Cardiac muscle cell (in vitro differentiated cells and primary cell): ENCODE measurements around the gene TNFRSF1A. TPM values are rescaled to one million over a fixed set of nuclear protein-coding genes. Genes with fewer than 3 reads are reported as not detected.
"Not testable (repeated sequence)": the region's sequence is repeated elsewhere in the genome, so short reads cannot be mapped to it uniquely, and the experiment has no call there.

Source experiments
- DNase-seq, 2 donors: peaks; one replicate each; pipeline versions ENCODE4 v3.0.0 to v3.0.0-alpha.2; 2010 to 2017; ENCODE audit warnings: low read depth in 1 of 2, low spot score in 1 of 2
- H3K27ac ChIP-seq: fragments of 200-600 bp; sonication (generic); 2 replicates; pipeline ENCODE4 v1.5.1; 2016
- H3K27me3 ChIP-seq: fragments of 200-600 bp; sonication (generic); 2 replicates; pipeline ENCODE4 v1.6.0; 2016; ENCODE audit warnings: control low read depth
- H3K36me3 ChIP-seq: fragments of 200-600 bp; sonication (generic); 2 replicates; pipeline ENCODE4 v1.5.1; 2016; ENCODE audit warnings: control low read depth
- H3K4me1 ChIP-seq: fragments of 200-600 bp; sonication (generic); 2 replicates; pipeline ENCODE4 v1.8.1; 2017; ENCODE audit warnings: low read depth, mild to moderate bottlenecking, mixed run types
- H3K4me3 ChIP-seq: fragments of 200-600 bp; sonication (generic); 2 replicates; pipeline ENCODE4 v1.5.1; 2016; ENCODE audit warnings: mild to moderate bottlenecking
- H3K9me3 ChIP-seq: fragments of 200-600 bp; sonication (generic); 2 replicates; pipeline ENCODE4 v1.5.1; 2017; ENCODE audit warnings: low read depth, mild to moderate bottlenecking, control low read depth
- CTCF ChIP-seq: IDR thresholded peaks from 2 replicates; pipeline ENCODE4 v1.5.1; 2012; ENCODE audit warnings: low read depth, mild to moderate bottlenecking, low read length
- polyA plus RNA-seq: library from polyadenylated mRNA; unstranded; fragments of >200 nt; fragmentation: Nextera tagmentation; extraction: Ambion mirVana; gene quantifications from 2 replicates; pipeline ENCODE4 v1.2.1, GENCODE V29; 2016
- total RNA-seq: library from RNA; depleted of rRNA; stranded (reverse); fragments of >200 nt; gene quantifications from 2 replicates; pipeline ENCODE4 v1.2.3, GENCODE V29; 2016

TNFRSF1A gene
- total and polyA plus RNA-seq, 2 experiments from 2014 or later = 33.3 to 42.3 TPM

GRCh38 chr12:6295094-6295811 lies 46.6 kb downstream of the TNFRSF1A start:
- H3K27ac ChIP-seq = no peak overlapping the region
- peak in 1 of 2 donors; percentile 87 for DNase-seq
- H3K4me3 ChIP-seq = no peak overlapping the region
- no peaks in the 10 kb centered on the region for H3K36me3 ChIP-seq
- H3K9me3 ChIP-seq = no peaks in the 10 kb centered on the region
- TF ChIP-seq CTCF = no peak
- H3K27me3 ChIP-seq = no peaks in the 10 kb centered on the region
- H3K4me1 ChIP-seq = no peaks in the 10 kb centered on the region

DNA sequence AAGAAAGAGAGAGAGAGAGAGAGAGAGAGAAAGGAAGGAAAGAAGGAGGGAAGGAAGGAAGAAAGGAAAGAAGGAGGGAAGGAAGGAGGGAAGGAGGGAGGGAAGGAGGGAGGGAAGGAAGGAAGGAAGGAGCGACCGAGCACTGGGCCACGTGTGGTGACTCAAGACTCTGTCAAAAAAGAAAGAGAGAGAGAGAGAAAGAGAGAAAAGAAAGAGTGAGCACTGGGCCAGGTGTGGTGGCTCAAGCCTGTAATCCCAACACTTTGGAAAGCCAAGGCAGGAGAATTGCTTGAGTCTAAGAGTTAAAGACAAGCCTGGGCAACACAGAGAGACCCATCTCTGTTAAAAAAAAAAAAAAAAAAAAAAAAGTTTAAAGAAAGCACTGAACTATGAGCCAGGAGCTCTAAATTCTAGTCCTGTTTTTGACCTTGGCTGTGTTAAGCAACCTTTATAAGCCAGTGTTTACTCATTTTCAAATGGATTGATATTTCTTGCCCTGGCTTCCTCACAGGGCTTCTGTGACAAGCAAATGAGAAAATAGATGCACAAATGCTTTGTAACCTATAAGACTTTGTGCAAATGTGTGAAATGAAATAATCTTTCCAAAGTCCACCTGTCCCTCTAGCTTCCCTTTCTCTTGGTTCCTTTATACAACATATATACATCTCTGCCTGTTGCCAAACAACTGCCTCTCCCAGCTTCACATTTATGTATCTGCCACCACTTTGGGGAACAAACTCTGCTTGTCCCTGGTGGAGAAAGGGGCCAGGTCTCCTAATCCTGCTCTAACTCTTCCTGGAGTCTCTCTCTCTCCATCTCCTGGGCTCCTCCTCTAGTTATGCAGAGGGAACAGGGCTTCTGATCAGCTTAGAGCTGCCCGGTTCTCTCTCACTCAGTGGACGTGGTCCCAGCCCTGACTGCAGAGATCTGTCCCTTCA lies 47.5 kb downstream of the TNFRSF1A start:
- no peak for DNase-seq
- H3K27ac ChIP-seq = no peak overlapping the region
- H3K4me1 ChIP-seq = no peaks in the 10 kb centered on the region
- no peaks in the 10 kb centered on the region for H3K36me3 ChIP-seq
- no peaks in the 10 kb centered on the region for H3K27me3 ChIP-seq
- H3K9me3 ChIP-seq = no peaks in the 10 kb centered on the region
- TF ChIP-seq CTCF = no peak
- no peak overlapping the region for H3K4me3 ChIP-seq

- no peaks in the 10 kb centered on the region for H3K36me3 ChIP-seq
- no peak overlapping the region for H3K27ac ChIP-seq
- H3K4me3 ChIP-seq = no peak overlapping the region
- TF ChIP-seq CTCF = no peak
- H3K4me1 ChIP-seq = no peaks in the 10 kb centered on the region
- no peaks in the 10 kb centered on the region for H3K27me3 ChIP-seq
- no peaks in the 10 kb centered on the region for H3K9me3 ChIP-seq
- DNase-seq = peak in 1 of 2 donors; percentile 76
Measured at GRCh38 chr12:6292606-6293005, 49.3 kb downstream of the TNFRSF1A start.

- not testable (repeated sequence) for H3K9me3 ChIP-seq, H3K36me3 ChIP-seq, H3K4me3 ChIP-seq, H3K4me1 ChIP-seq, H3K27ac ChIP-seq, DNase-seq, H3K27me3 ChIP-seq
Measured at GRCh38 chr12:6289906-6290305, 52.0 kb downstream of the TNFRSF1A start.

DNA sequence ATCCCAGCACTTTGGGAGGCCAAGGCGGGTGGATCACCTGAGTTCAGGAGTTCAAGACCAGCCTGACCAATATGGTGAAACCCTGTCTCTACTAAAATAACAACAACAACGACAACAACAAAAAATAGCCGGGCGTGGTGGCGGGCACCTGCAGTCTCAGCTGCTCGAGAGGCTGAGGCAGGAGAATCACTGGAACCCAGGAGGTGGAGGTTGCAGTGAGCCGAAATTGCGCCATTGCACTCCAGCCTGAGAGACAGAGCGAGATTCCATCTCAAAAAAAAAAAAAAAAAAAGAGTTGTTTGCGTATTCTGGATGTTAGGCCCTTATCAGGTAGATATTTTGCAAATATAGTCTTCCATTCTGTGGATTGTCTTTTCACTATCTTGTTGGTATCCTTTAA lies 52.8 kb downstream of the TNFRSF1A start:
- H3K27me3 ChIP-seq, H3K4me1 ChIP-seq, H3K9me3 ChIP-seq, DNase-seq, H3K27ac ChIP-seq, H3K36me3 ChIP-seq, H3K4me3 ChIP-seq: not testable (repeated sequence)

DNA sequence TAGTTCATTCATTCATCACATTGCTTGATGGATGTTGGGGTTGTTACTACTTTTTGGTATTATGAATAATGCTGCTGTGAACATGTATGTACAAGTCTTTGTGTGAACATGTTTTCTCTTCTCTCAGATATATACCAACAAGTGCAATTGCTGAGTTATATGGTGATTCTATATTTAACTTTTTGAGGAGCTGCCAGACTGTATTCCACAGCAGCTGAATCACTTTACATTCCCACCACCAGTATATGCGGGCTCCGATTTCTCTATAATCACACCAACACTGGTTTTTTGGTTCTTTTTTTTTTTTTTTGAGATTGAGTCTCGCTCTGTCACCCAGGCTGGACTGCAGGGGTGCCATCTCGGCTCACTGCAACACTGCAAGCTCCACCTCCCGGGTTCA lies 53.6 kb downstream of the TNFRSF1A start:
- Histone ChIP-seq H3K27me3 (no peaks in the 10 kb centered on the region), H3K36me3 (no peaks in the 10 kb centered on the region), H3K4me1 (no peaks in the 10 kb centered on the region), H3K27ac (no peak overlapping the region), H3K4me3 (no peak overlapping the region), H3K9me3 (no peaks in the 10 kb centered on the region)
- no peak for TF ChIP-seq CTCF
- DNase-seq = peak in 1 of 2 donors; percentile 42
